ENCODE data around the gene CLPTM1.
"Not testable (repeated sequence)": the region's sequence is repeated elsewhere in the genome, so short reads cannot be mapped to it uniquely, and the experiment has no call there.

CLPTM1 gene

DNA sequence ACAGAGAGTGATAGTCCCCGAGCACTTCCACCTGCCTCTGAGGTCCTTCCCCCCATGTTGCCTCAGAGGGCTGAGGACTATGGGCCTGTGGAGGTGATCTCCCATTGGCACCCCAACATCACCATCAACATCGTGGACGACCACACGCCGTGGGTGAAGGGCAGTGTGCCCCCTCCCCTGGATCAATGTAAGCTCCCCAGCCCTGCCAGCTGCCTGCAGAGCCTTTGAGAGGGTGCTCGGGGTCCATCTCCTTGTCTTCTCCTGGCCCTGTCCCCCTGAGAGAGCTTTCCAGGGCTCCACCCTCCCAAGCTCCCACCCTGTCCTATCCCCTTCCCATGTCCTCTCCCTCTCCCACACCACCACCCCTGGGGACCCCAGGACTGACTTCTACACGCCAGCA is 31.2 kb downstream of the CLPTM1 start:
- DNase-seq: no peak

DNA sequence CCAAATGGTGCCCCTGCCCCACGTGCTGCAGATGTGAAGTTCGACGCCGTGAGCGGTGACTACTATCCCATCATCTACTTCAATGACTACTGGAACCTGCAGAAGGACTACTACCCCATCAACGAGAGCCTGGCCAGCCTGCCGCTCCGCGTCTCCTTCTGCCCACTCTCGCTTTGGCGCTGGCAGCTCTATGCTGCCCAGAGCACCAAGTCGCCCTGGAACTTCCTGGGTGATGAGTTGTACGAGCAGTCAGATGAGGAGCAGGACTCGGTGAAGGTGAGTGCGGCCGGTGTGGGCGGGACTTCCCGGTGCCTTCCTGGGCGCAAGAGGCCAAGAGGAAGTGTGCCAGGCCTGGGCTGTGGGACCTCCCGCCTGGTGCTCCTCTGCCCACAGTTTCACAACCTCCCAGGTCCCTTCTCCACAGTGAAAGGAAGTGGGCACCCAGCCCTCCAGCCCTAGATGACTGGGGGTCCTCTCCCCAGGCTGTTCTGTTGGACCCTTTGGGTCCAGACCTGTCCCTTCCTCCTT is 32.0 kb downstream of the CLPTM1 start:
- DNase-seq: no peak

DNA sequence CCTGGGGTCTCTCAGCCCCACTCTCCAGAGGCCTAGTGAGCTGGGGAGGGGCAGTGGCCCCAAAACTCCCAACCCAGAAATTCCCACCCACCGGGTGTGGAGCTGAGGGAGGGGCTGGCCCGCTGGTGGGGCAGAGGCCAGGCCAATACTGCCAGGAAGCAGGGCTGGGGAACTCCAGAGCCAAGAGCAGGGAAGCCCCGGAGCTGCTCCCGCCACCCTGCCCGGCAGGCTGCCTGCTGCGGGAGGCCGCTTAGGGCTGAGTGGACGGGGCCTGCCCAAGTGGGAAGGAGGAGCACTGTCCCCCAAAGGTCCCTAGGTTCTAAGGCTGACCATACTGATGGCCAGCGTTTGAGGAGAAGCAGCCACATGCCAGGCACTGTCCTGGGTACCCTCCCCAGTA is 33.1 kb downstream of the CLPTM1 start:
- DNase-seq: no peak

- peak; percentile 13 for DNase-seq
These were observed 33.8 kb downstream of the CLPTM1 start for GRCh38 chr19:44988896-44989556.

GRCh38 chr19:44990459-44990858 is 35.3 kb downstream of the CLPTM1 start:
- no peak for DNase-seq

DNA sequence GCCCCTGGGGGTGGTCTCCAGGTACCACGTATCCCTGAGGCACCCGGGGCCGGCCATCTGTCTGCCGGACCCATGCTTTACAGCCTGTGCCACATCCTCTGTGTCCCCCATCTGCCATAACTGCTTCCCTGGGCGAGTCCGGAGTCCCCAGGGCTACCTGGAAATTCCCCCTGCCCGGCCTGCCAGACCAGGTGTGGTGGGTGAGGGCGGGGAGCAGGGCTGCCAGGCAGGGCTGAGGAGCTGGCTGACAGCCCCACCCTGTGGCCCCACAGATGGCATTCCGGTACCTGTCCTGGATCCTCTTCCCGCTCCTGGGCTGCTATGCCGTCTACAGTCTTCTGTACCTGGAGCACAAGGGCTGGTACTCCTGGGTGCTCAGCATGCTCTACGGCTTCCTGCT is 35.8 kb downstream of the CLPTM1 start:
- no peak for DNase-seq

DNA sequence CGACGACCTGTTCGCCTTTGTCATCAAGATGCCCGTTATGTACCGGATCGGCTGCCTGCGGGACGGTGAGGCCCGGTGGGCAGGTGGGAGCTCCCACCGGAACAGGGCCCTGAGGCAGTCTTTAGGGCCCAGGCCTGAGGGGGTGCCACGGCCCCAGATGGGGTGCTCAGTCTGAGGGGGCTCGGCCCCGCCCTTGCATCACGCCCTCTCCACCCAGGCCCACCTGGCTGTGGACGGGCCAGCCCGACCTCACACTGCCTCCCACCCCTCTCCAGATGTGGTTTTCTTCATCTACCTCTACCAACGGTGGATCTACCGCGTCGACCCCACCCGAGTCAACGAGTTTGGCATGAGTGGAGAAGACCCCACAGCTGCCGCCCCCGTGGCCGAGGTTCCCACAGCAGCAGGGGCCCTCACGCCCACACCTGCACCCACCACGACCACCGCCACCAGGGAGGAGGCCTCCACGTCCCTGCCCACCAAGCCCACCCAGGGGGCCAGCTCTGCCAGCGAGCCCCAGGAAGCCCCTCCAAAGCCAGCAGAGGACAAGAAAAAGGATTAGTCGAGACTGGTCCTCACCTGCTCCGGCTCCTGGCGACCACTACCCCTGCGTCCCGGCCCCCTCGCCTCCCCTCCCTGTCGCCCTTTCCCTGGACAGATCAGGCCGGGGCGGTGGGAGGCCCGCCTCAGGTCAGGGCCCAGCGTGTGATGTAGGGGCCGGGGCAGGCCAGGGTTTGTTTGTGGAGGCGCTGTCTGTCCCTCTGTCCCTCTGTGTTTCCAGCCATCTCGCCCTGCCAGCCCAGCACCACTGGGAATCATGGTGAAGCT is 37.4 kb downstream of the CLPTM1 start:
- no peak for DNase-seq

DNA sequence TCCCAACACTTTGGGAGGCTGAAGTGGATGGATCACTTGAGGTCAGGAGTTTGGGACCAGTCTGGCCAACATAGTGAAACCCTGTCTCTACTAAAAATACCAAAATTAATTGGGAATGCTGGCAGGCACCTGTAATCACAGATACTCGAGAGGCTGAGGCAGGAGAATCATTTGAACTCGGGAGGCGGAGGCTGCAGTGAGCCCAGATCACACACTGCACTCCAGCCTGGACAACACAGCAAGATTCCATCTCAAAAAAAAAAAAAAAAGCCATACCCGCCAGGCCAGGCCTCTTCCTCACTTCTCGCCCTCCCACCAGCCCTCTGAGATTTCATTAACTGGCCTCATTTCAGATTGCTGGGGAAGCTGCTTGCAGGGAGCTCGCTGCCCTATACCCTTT is 38.3 kb downstream of the CLPTM1 start:
- DNase-seq: no peak

GRCh38 chr19:44993926-44994537 is 38.9 kb downstream of the CLPTM1 start:
- DNase-seq: no peak

- no peak for DNase-seq
These were observed 42.8 kb downstream of the CLPTM1 start for GRCh38 chr19:44998025-44998424.

GRCh38 chr19:44999131-44999925 is 44.1 kb downstream of the CLPTM1 start:
- DNase-seq: not testable (repeated sequence)

GRCh38 chr19:45000665-45001064 is 45.5 kb downstream of the CLPTM1 start:
- not testable (repeated sequence) for DNase-seq

- DNase-seq: peak; percentile 69
These were observed 46.0 kb downstream of the CLPTM1 start, which contains the start of gene RELB for GRCh38 chr19:45001087-45001739. Gene RELB (plus strand): TSS chr19:45001464. CDS start chr19:45001580, 116 bp downstream.

- DNase-seq: no peak
These were observed 48.3 kb downstream of the CLPTM1 start for GRCh38 chr19:45003485-45003884.

DNA sequence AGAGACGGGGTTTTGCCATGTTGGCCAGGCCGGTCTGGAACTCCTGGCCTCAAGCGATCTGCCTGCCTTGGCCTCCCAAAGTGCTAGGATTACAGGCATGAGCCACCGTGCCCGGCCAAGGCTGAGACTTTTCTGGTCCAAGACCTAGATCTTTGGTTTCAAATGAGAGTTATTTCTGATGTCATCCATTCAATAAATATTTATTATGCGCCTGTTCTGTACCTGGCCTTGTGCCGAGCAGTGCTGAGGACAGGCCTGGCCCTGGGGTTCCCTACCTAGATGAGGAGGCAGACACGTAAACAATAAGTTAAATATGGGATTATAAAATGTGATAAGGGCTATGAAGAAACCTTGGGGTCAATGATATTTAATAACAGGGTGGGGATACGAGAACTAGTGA is 50.6 kb downstream of the CLPTM1 start:
- no peak for DNase-seq

DNA sequence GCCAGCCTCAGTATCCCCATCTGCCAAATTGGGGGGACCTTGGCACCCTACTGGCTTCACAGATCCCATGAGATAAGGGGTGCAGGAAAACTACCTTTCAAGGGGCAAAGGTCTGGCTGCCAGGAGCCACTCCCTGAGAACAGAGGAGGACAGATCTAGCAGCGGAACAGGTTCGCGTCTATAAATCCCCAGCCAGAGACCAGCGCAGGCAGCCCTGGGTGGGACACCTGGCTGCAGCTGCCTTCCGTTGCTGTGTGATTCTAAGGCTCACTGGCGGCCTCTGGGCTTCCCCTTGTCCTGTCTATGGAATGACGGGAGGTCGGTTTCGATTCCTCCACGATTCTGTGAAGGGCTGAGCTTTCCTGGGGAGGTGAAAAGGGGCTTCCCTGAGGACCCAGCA is 53.4 kb downstream of the CLPTM1 start:
- no peak for DNase-seq

DNA sequence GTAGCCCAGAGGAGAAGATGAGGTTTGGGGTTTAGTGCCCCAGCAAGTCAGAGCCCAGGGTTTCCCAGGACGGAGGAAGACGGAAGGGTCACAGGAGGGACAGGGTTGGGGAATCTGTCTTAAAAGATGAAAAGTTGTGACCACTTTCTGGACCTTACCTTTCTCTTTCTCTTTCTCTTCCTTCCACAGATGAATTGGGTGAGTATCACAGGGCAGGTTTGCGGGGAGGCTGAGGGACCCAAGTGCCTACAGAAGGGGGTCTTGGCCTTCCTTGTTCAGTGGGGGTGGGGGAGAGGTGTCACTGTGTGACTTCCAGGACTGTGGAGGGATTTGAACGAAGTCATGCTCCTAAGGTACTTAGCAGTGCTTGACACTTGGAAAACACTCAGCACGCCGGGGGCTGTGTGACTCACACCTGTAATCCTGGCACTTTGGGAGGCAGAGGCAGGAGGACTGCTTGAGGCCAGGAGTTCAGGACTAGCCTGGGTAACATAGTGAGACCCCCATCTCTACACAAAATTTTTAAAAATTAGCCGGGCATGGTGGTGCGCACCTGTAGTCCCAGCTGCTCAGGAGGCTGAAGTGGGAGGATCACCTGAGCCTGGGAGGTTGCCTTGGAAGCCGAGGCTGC is 54.6 kb downstream of the CLPTM1 start:
- DNase-seq: no peak

GRCh38 chr19:45010306-45010705 is 55.1 kb downstream of the CLPTM1 start:
- no peak for DNase-seq

GRCh38 chr19:45011959-45012358 is 56.8 kb downstream of the CLPTM1 start:
- DNase-seq: no peak

DNA sequence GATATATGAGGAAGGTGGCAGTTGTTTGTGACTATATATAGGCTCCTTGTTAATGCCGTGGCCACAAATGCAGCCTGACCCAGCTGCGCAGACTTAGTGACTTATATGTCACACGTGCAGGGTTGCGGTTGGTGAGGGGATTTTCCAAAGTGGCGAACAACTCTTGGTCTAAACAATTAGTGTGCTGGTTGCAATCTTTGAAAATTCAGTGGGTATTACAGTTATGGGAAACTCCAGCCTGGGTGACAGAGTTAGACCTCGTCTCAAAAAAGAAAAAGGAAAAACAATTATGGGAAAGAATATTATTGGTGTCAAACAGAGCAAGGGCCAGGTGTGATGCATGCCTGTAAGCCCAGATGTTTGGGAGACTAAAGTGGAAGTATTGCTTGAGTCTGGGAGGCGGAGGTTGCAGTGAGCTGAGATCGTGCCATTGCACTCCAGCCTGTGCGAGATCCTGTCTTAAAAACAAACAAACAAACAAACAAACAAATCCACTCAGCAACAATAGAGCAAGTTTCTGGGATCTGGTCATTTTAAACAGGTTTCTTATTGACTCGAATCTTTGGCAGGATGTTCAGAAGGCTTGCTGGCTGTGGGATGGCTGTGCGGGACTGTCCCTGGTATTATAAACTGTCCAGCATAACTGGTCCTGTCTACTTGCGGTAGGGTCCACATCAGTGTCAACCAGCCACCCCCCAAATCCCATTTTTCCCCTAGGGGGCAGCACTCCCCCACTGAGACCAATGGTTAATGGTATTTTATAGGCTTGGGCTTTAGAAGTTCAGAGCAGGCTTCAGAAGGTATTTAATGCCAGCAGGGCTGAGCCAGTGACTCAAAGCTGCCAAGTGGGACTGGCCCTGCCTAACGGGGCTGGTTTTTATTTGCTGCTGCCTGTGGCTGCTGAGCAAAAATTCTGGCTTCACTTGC is 61.5 kb downstream of the CLPTM1 start:
- peak; percentile 33 for DNase-seq

DNA sequence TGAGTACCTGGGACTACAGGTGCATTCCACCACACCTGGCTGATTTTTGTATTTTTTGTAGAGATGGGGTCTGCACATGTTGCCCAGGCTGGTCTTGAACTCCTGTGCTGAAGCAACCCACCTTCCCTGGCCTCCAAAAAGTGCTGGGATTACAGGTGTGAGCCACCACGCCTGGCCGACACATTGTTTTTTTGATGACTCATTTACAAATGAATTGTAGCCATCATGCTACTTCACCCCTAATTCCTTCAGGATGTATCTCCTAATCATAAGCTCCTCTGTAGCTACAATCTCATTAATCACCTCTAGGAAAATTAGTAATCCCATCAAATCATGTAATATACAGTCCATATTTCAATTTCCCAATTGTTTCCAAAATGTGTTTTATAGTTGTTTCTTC is 64.0 kb downstream of the CLPTM1 start:
- DNase-seq: no peak

All from NCI-H1105 treated with DMSO at 0.1 percent for 48 hours (cell line).